B cell (primary cell): ENCODE measurements around the gene MAGI2. TPM values are rescaled to one million over a fixed set of nuclear protein-coding genes. Genes with fewer than 3 reads are reported as not detected.

Experiments used
- ATAC-seq: fragments of 200-7000 bp; cut with Tn5 transposase; one replicate; pipeline ENCODE4 v1.10.0; 2021; ENCODE audit warnings: low read depth, mild to moderate bottlenecking, moderate number of reproducible peaks, moderate library complexity
- CTCF ChIA-PET: fragments of 350-600 bp; sonication (Branson Sonifier 250); formaldehyde crosslinking; loops from one replicate; lab custom pipeline; 2021; ENCODE audit warnings: antibody characterized with exemption, inconsistent platforms; lab: Charles Lee
- POLR2A ChIA-PET: fragments of 350-600 bp; sonication (Branson Sonifier 250); formaldehyde crosslinking; loops from one replicate; lab custom pipeline; 2021; ENCODE audit warnings: antibody characterized with exemption; lab: Charles Lee
- DNase-seq: peaks from one replicate; pipeline ENCODE4 v3.0.0; 2013
- H2AFZ ChIP-seq: 2 replicates; pipeline ENCODE4 v1.6.1; 2012; ENCODE audit warnings: mild to moderate bottlenecking, low read depth, low read length; ENCODE audit not compliant: insufficient read depth, poor library complexity, severe bottlenecking
- H3K27ac ChIP-seq, 2 donors: 1 replicate in 1 of 2; 2 replicates in 1 of 2; pipeline ENCODE4 v1.5.1; 2012 to 2013; ENCODE audit warnings: low read length in 2 of 2, mild to moderate bottlenecking in 2 of 2, moderate library complexity in 1 of 2
- H3K27me3 ChIP-seq, 4 experiments: fragments of 200-600 bp in 1 of 4; sonication (generic) in 1 of 4; replicated peaks in 1 of 4; 1 replicate in 2 of 4; 2 replicates in 2 of 4; pipeline versions ENCODE4 v1.6.1 to v1.7.0; 2013 to 2016; ENCODE audit warnings: low read length in 3 of 4, mild to moderate bottlenecking in 2 of 4, mixed read lengths in 1 of 4, moderate library complexity in 1 of 4; ENCODE audit not compliant: insufficient read depth in 4 of 4, control insufficient read depth in 3 of 4; ENCODE audit errors: control extremely low read depth in 1 of 4
- H3K36me3 ChIP-seq, 2 experiments: replicated peaks in 1 of 2; 1 replicate in 1 of 2; 2 replicates in 1 of 2; pipeline versions ENCODE4 v1.6.1 to v1.7.1; 2013; ENCODE audit warnings: low read length in 1 of 2; ENCODE audit not compliant: insufficient read depth in 2 of 2, control insufficient read depth in 1 of 2; ENCODE audit errors: control extremely low read depth in 1 of 2, extremely low read depth in 1 of 2
- H3K4me1 ChIP-seq, 2 donors: fragments of 200-600 bp in 1 of 2; sonication (generic) in 1 of 2; 1 replicate in 1 of 2; 2 replicates in 1 of 2; pipeline versions ENCODE4 v1.5.1 to v1.6.1; 2013 to 2017; ENCODE audit warnings: low read length in 2 of 2; ENCODE audit not compliant: control insufficient read depth in 2 of 2, insufficient read depth in 2 of 2
- H3K4me2 ChIP-seq: replicated peaks from 2 replicates; pipeline ENCODE3; 2012; ENCODE audit warnings: mild to moderate bottlenecking, low read depth, low read length; ENCODE audit not compliant: poor library complexity, severe bottlenecking
- H3K4me3 ChIP-seq, 5 experiments: fragments of 200-600 bp in 1 of 5; sonication (generic) in 1 of 5; 1 replicate in 3 of 5; 2 replicates in 2 of 5; pipeline versions ENCODE4 v1.5.1 to v1.7.0; 2011 to 2016; ENCODE audit warnings: low read length in 4 of 5, mild to moderate bottlenecking in 4 of 5, low read depth in 2 of 5, control low read depth in 1 of 5, moderate library complexity in 1 of 5; ENCODE audit not compliant: insufficient read depth in 1 of 5; ENCODE audit errors: control extremely low read depth in 1 of 5, extremely low read depth in 1 of 5
- H3K79me2 ChIP-seq: fragments of 200-600 bp; sonication (generic); one replicate; pipeline ENCODE4 v1.6.0; 2016; ENCODE audit warnings: low read length; ENCODE audit not compliant: control insufficient read depth, insufficient read depth
- H3K9ac ChIP-seq: fragments of 200-600 bp; sonication (generic); 2 replicates; pipeline ENCODE4 v1.6.1; 2017; ENCODE audit warnings: mild to moderate bottlenecking, low read length, moderate library complexity
- H3K9me3 ChIP-seq, 3 donors: one replicate each; pipeline versions ENCODE4 v1.6.1 to v1.7.1; 2013; ENCODE audit warnings: low read length in 2 of 3; ENCODE audit not compliant: control insufficient read depth in 2 of 3, insufficient read depth in 1 of 3; ENCODE audit errors: control extremely low read depth in 1 of 3
- H4K20me1 ChIP-seq: 2 replicates; pipeline ENCODE4 v1.6.0; 2012; ENCODE audit warnings: mild to moderate bottlenecking, low read length; ENCODE audit not compliant: insufficient read depth, control insufficient read depth, poor library complexity, severe bottlenecking
- H3K27ac Mint-ChIP-seq: one replicate; pipeline ENCODE4 v1.8.0; 2021; ENCODE audit warnings: mixed read lengths
- H3K27me3 Mint-ChIP-seq: one replicate; pipeline ENCODE4 v1.8.0; 2021; ENCODE audit warnings: mixed read lengths
- H3K4me1 Mint-ChIP-seq: one replicate; pipeline ENCODE4 v1.8.0; 2021; ENCODE audit warnings: mixed read lengths
- H3K4me3 Mint-ChIP-seq: one replicate; pipeline ENCODE4 v1.8.0; 2021; ENCODE audit warnings: mixed read lengths
- H3K9me3 Mint-ChIP-seq: one replicate; pipeline ENCODE4 v1.8.0; 2022; ENCODE audit warnings: mixed read lengths; ENCODE audit not compliant: insufficient read depth
- CTCF ChIP-seq: fragments of 200-600 bp; IDR thresholded peaks from one replicate; pipeline ENCODE4 v1.8.0; 2022; ENCODE audit warnings: antibody characterized with exemption, mild to moderate bottlenecking
- EZH2 ChIP-seq: IDR thresholded peaks from 2 replicates; pipeline ENCODE4 v1.6.1; 2012; ENCODE audit warnings: borderline replicate concordance, low read depth, mild to moderate bottlenecking, moderate library complexity, low read length; ENCODE audit not compliant: insufficient read depth, poor library complexity, severe bottlenecking
- WGBS: methylation state at CpG from one replicate; pipeline ENCODE4 v1.1.5; 2013; ENCODE audit warnings: missing lambda C conversion rate; ENCODE audit not compliant: insufficient coverage; 5-methylcytosine and 5-hydroxymethylcytosine counted together
- intact Hi-C: fragments of 100-400 bp; cut with micrococcal nuclease; formaldehyde crosslinking; loops from one replicate; pipeline ENCODE4 v1.10.0; 2022
- polyA plus RNA-seq: library from polyadenylated mRNA; depleted of rRNA; stranded (reverse); fragments of >200 nt; gene quantifications from 2 replicates; pipeline ENCODE4 v1.2.3, GENCODE V29; 2012
- total RNA-seq, 2 donors: library from RNA; stranded (reverse); fragments of 120-200 nt in 1 of 2; gene quantifications; 1 replicate in 1 of 2; 2 replicates in 1 of 2; pipeline versions ENCODE4 v1.2.3 to v1.2.4, GENCODE V29; 2013 to 2022

The MAGI2 gene
- total and polyA plus RNA-seq, 2 donors (not counting 1 experiment from before 2014, with no cell fraction given) = 0.16 to 0.64 TPM

GRCh38 chr7:78357709-78358108 is 1095.8 kb downstream of the MAGI2 start:
- no CpG with 5 or more reads among the region's 2 CpGs for WGBS
- H3K79me2 ChIP-seq = no peaks in the 10 kb centered on the region
- TF ChIP-seq EZH2 = no peak
- no peak for TF ChIP-seq CTCF
- H3K27ac Mint-ChIP-seq = no peak overlapping the region
- H3K4me3 ChIP-seq = no peak overlapping the region
- H4K20me1 ChIP-seq = no peaks in the 10 kb centered on the region
- no peak overlapping the region for H3K27ac ChIP-seq
- intact Hi-C loops = no loop called here
- H3K9me3 ChIP-seq = peaks cover 0 to 6% (median 0%) of the 10 kb centered on the region in 3 donors
- H3K36me3 ChIP-seq = no peaks in the 10 kb centered on the region
- H3K4me3 Mint-ChIP-seq = no peak overlapping the region
- no peaks in the 10 kb centered on the region for H3K4me1 ChIP-seq
- peaks cover 0 to 2% (median 0%) of the 10 kb centered on the region in 4 experiments for H3K27me3 ChIP-seq
- POLR2A ChIA-PET = no interaction called here
- H2AFZ ChIP-seq = no peak overlapping the region
- H3K4me2 ChIP-seq = no peak overlapping the region
- no peaks in the 10 kb centered on the region for H3K9me3 Mint-ChIP-seq
- DNase-seq (no peak), ATAC-seq (no peak)
- no peaks in the 10 kb centered on the region for H3K27me3 Mint-ChIP-seq
- no peaks in the 10 kb centered on the region for H3K4me1 Mint-ChIP-seq
- no peak overlapping the region for H3K9ac ChIP-seq
- CTCF ChIA-PET = no interaction called here

GRCh38 chr7:78355834-78356233 is 1097.6 kb downstream of the MAGI2 start:
- H3K9me3 Mint-ChIP-seq = no peaks in the 10 kb centered on the region
- no peak overlapping the region for H3K27ac Mint-ChIP-seq
- no peaks in the 10 kb centered on the region for H3K27me3 Mint-ChIP-seq
- Histone ChIP-seq H3K4me1 (no peaks in the 10 kb centered on the region), H3K4me2 (no peak overlapping the region), H3K27me3 (peaks cover 0 to 2% (median 0%) of the 10 kb centered on the region in 4 experiments), H3K4me3 (no peak overlapping the region), H3K27ac (no peak overlapping the region), H3K36me3 (no peaks in the 10 kb centered on the region), H3K9me3 (peaks cover 0 to 3% (median 0%) of the 10 kb centered on the region in 3 donors), H3K79me2 (no peaks in the 10 kb centered on the region), H4K20me1 (no peaks in the 10 kb centered on the region), H3K9ac (no peak overlapping the region), H2AFZ (no peak overlapping the region)
- ChIA-PET CTCF (no interaction called here), POLR2A (no interaction called here)
- intact Hi-C loops = no loop called here
- no peak overlapping the region for H3K4me3 Mint-ChIP-seq
- 76% methylated on average over 2 of the region's 3 CpGs for WGBS
- DNase-seq (no peak), ATAC-seq (no peak)
- no peaks in the 10 kb centered on the region for H3K4me1 Mint-ChIP-seq
- TF ChIP-seq CTCF (no peak), EZH2 (no peak)
